Measurements from ENCODE around the gene MXD1. TPM values are rescaled to one million over a fixed set of nuclear protein-coding genes. Genes with fewer than 3 reads are reported as not detected.

The MXD1 gene
- total and polyA plus RNA-seq, 2 experiments from 2014 or later: 29.7 to 41.8 TPM

GRCh38 chr2:69918401-69918800 lies 3.5 kb downstream of the MXD1 start:
- Histone ChIP-seq H3K4me1 (ENCODE audit: insufficient read depth) (peaks cover 17% of the 10 kb centered on the region), H3K36me3 (replicated peaks; ENCODE audit: insufficient read depth, low read depth) (no peaks in the 10 kb centered on the region), H2AFZ (no peak overlapping the region), H4K20me1 (ENCODE audit: insufficient read depth, poor library complexity, severe bottlenecking) (no peaks in the 10 kb centered on the region), H3K27ac (peak overlapping the region; percentile 86), H3K27me3 (no peaks in the 10 kb centered on the region), H3K4me3 (no peak overlapping the region), H3K4me2 (peak overlapping the region; percentile 6), H3K79me2 (peaks cover 46% of the 10 kb centered on the region), H3K9me2 (replicated peaks; ENCODE audit: insufficient read depth) (no peaks in the 10 kb centered on the region), H3K9me3 (ENCODE audit: low read depth) (no peaks in the 10 kb centered on the region)
- 91% methylated on average over 3 of the region's 3 CpGs for WGBS (ENCODE audit: low lambda C conversion rate, missing lambda C conversion rate)
- no peak for DNase-seq (ENCODE audit: low spot score)
- no peak for TF ChIP-seq CTCF (IDR thresholded peaks at IDR 0.05; ENCODE audit: poor library complexity)
- TF ChIP-seq EZH2phosphoT487 (IDR thresholded peaks at IDR 0.05; ENCODE audit: low read depth, severe bottlenecking, unreplicated experiment): no peak
- TF ChIP-seq EZH2 (IDR thresholded peaks at IDR 0.05; ENCODE audit: borderline replicate concordance): no peak

- Histone ChIP-seq H3K36me3 (replicated peaks; ENCODE audit: insufficient read depth, low read depth) (no peaks in the 10 kb centered on the region), H2AFZ (no peak overlapping the region)
Measured at GRCh38 chr2:69923116-69923515, 8.2 kb downstream of the MXD1 start.

GRCh38 chr2:69926849-69927515 lies 12.1 kb downstream of the MXD1 start:
- DNase-seq (ENCODE audit: low spot score): no peak
- Histone ChIP-seq H2AFZ (no peak overlapping the region), H3K9me3 (ENCODE audit: low read depth) (no peaks in the 10 kb centered on the region), H3K36me3 (replicated peaks; ENCODE audit: insufficient read depth, low read depth) (no peaks in the 10 kb centered on the region), H3K79me2 (peaks cover 18% of the 10 kb centered on the region), H3K4me3 (no peak overlapping the region), H3K4me2 (no peak overlapping the region), H4K20me1 (ENCODE audit: insufficient read depth, poor library complexity, severe bottlenecking) (no peaks in the 10 kb centered on the region), H3K4me1 (ENCODE audit: insufficient read depth) (no peaks in the 10 kb centered on the region), H3K9me2 (replicated peaks; ENCODE audit: insufficient read depth) (no peaks in the 10 kb centered on the region), H3K27me3 (no peaks in the 10 kb centered on the region), H3K27ac (peak overlapping the region; percentile 17)
- WGBS (ENCODE audit: low lambda C conversion rate, missing lambda C conversion rate): 86% methylated on average over 3 of the region's 3 CpGs
- TF ChIP-seq EZH2phosphoT487 (IDR thresholded peaks at IDR 0.05; ENCODE audit: low read depth, severe bottlenecking, unreplicated experiment) (no peak), EZH2 (IDR thresholded peaks at IDR 0.05; ENCODE audit: borderline replicate concordance) (no peak), CTCF (IDR thresholded peaks at IDR 0.05; ENCODE audit: poor library complexity) (no peak)

More at GRCh38 chr2:69923116-69923515, 8.2 kb downstream of the MXD1 start:
- Histone ChIP-seq H3K79me2 (peaks cover 27% of the 10 kb centered on the region), H3K4me3 (no peak overlapping the region), H3K4me1 (ENCODE audit: insufficient read depth) (no peaks in the 10 kb centered on the region), H4K20me1 (ENCODE audit: insufficient read depth, poor library complexity, severe bottlenecking) (no peaks in the 10 kb centered on the region), H3K4me2 (no peak overlapping the region), H3K27ac (no peak overlapping the region), H3K27me3 (no peaks in the 10 kb centered on the region), H3K9me2 (replicated peaks; ENCODE audit: insufficient read depth) (no peaks in the 10 kb centered on the region), H3K9me3 (ENCODE audit: low read depth) (no peaks in the 10 kb centered on the region)
- 99% methylated on average over 3 of the region's 3 CpGs for WGBS (ENCODE audit: low lambda C conversion rate, missing lambda C conversion rate)
- DNase-seq (ENCODE audit: low spot score): no peak
- TF ChIP-seq EZH2phosphoT487 (IDR thresholded peaks at IDR 0.05; ENCODE audit: low read depth, severe bottlenecking, unreplicated experiment): no peak
- TF ChIP-seq EZH2 (IDR thresholded peaks at IDR 0.05; ENCODE audit: borderline replicate concordance): no peak
- TF ChIP-seq CTCF (IDR thresholded peaks at IDR 0.05; ENCODE audit: poor library complexity): no peak

Measured in hepatocyte (in vitro differentiated cells).